HCT116 (cell line): ENCODE data around the gene GGTLC2. TPM values are rescaled to one million over a fixed set of nuclear protein-coding genes. Genes with fewer than 3 reads are reported as not detected.

ENCODE experiments used
- ATAC-seq: fragments of 200-7000 bp; cut with Tn5 transposase; 2 replicates; pipeline ENCODE4 v1.9.1; 2020; ENCODE audit warnings: mild to moderate bottlenecking, moderate library complexity
- BruUV-seq: library from RNA; stranded (reverse); fragments of 400-500 nt; replicated peaks from 2 replicates; lab custom pipeline; 2021; lab: Mats Ljungman, UMichigan
- CTCF ChIA-PET: fragments of 300-600 bp; sonication (Branson Sonifier 250); formaldehyde crosslinking; loops from one replicate; lab custom pipeline; 2021; ENCODE audit warnings: antibody characterized with exemption; lab: Charles Lee
- POLR2A ChIA-PET: fragments of 300-600, 350-600 bp; sonication (Branson Sonifier 250); formaldehyde crosslinking; loops from one replicate; lab custom pipeline; 2021; ENCODE audit warnings: antibody characterized with exemption; lab: Charles Lee
- RAD21 ChIA-PET, 2 experiments: fragments of 300-600 bp; sonication (Branson Sonifier 250); formaldehyde crosslinking; loops; one replicate each; lab custom pipeline; 2023; ENCODE audit warnings: low total read pairs in 2 of 2; ENCODE audit not compliant: uncharacterized antibody in 2 of 2, unreplicated experiment in 2 of 2, low non-redundant PET in 1 of 2; lab: Charles Lee
- DNase-seq: peaks from one replicate; pipeline ENCODE4 v3.0.0-alpha.2; 2010; ENCODE audit warnings: low read depth, low spot score
- H2AFZ ChIP-seq: fragments of 200-600 bp; shearing (Covaris generic), sonication (generic); 2 replicates; pipeline ENCODE4 v1.6.1; 2017; ENCODE audit warnings: low read depth, mixed run types, mixed read lengths, antibody characterized with exemption, low read length; ENCODE audit not compliant: poor library complexity, severe bottlenecking
- H3K27ac ChIP-seq: 2 replicates; pipeline ENCODE4 v1.5.1; 2012; ENCODE audit warnings: low read depth, low read length
- H3K27me3 ChIP-seq: fragments of 200-600 bp; sonication (generic); 2 replicates; pipeline ENCODE4 v1.6.1; 2016; ENCODE audit warnings: mixed run types, low read length, mixed read lengths; ENCODE audit not compliant: insufficient read depth
- H3K36me3 ChIP-seq, 2 experiments: fragments of 200-500 bp in 1 of 2; fragments of 200-600 bp in 1 of 2; sonication (Bioruptor generic) in 1 of 2; sonication (generic) in 1 of 2; 2 replicates each; pipeline versions ENCODE4 v1.5.1 to v1.6.1; 2014 to 2016; ENCODE audit warnings: low read length in 2 of 2, inconsistent platforms in 1 of 2, mixed read lengths in 1 of 2, mixed run types in 1 of 2; ENCODE audit not compliant: insufficient read depth in 2 of 2, control insufficient read depth in 1 of 2
- H3K4me1 ChIP-seq, 2 experiments: fragments of 200-600 bp in 1 of 2; sonication (generic) in 1 of 2; 2 replicates each; pipeline versions ENCODE4 v1.5.1 to v1.6.1; 2012 to 2017; ENCODE audit warnings: low read length in 2 of 2, inconsistent platforms in 1 of 2, mild to moderate bottlenecking in 1 of 2, mixed read lengths in 1 of 2, mixed run types in 1 of 2, moderate library complexity in 1 of 2; ENCODE audit not compliant: insufficient read depth in 2 of 2, control insufficient read depth in 1 of 2
- H3K4me2 ChIP-seq: fragments of 200-600 bp; sonication (generic); 2 replicates; pipeline ENCODE4 v1.6.1; 2017; ENCODE audit warnings: mixed run types, low read length, mixed read lengths
- H3K4me3 ChIP-seq, 2 experiments: fragments of 200-600 bp in 1 of 2; sonication (generic) in 1 of 2; replicated peaks in 1 of 2; 2 replicates each; pipeline ENCODE4 v1.5.1; 2011 to 2016; ENCODE audit warnings: low read length in 2 of 2, control low read depth in 1 of 2, low read depth in 1 of 2, mild to moderate bottlenecking in 1 of 2, mixed read lengths in 1 of 2, mixed run types in 1 of 2
- H3K79me2 ChIP-seq: fragments of 200-600 bp; sonication (generic); 2 replicates; pipeline ENCODE4 v1.6.1; 2017; ENCODE audit warnings: mild to moderate bottlenecking, mixed run types, low read length, moderate library complexity, mixed read lengths; ENCODE audit not compliant: insufficient read depth
- H3K9ac ChIP-seq: fragments of 200-600 bp; sonication (generic); 2 replicates; pipeline ENCODE4 v1.6.1; 2016; ENCODE audit warnings: low read length, mixed read lengths
- H3K9me2 ChIP-seq: fragments of 200-600 bp; sonication (generic), shearing (Covaris generic); 2 replicates; pipeline ENCODE4 v1.6.1; 2017; ENCODE audit warnings: mixed run types, mild to moderate bottlenecking, moderate library complexity; ENCODE audit not compliant: insufficient read depth
- H3K9me3 ChIP-seq, 2 experiments: fragments of 200-500 bp in 1 of 2; fragments of 200-600 bp in 1 of 2; sonication (Bioruptor generic) in 1 of 2; sonication (generic) in 1 of 2; 2 replicates each; pipeline ENCODE4 v1.6.1; 2014 to 2017; ENCODE audit warnings: low read length in 2 of 2, mixed read lengths in 2 of 2, inconsistent platforms in 1 of 2, low read depth in 1 of 2, mild to moderate bottlenecking in 1 of 2, mixed run types in 1 of 2, moderate library complexity in 1 of 2; ENCODE audit not compliant: control insufficient read depth in 1 of 2, insufficient read depth in 1 of 2
- H4K20me1 ChIP-seq: fragments of 200-600 bp; sonication (generic), shearing (Covaris generic); 2 replicates; pipeline ENCODE4 v1.6.1; 2017; ENCODE audit warnings: mixed run types, mild to moderate bottlenecking, moderate library complexity; ENCODE audit not compliant: insufficient read depth
- CBX3 ChIP-seq: IDR thresholded peaks from 2 replicates; pipeline ENCODE4 v1.6.1; 2012; ENCODE audit warnings: low read depth
- CEBPB ChIP-seq: IDR thresholded peaks from 2 replicates; pipeline ENCODE4 v1.6.1; 2012; ENCODE audit warnings: low read depth
- EGR1 ChIP-seq: IDR thresholded peaks from 2 replicates; pipeline ENCODE4 v1.6.1; 2012; ENCODE audit warnings: low read depth
- ELF1 ChIP-seq: IDR thresholded peaks from 2 replicates; pipeline ENCODE4 v1.6.1; 2012; ENCODE audit warnings: low read depth, borderline replicate concordance
- EZH2 ChIP-seq: fragments of 200-600 bp; sonication (generic); IDR thresholded peaks from 2 replicates; pipeline ENCODE4 v1.6.1; 2017; ENCODE audit warnings: antibody characterized with exemption, mixed run types
- EZH2phosphoT487 ChIP-seq: fragments of 200-600 bp; IDR thresholded peaks from 2 replicates; pipeline ENCODE4 v1.6.1; 2018; ENCODE audit warnings: antibody characterized with exemption, borderline replicate concordance
- FOSL1 ChIP-seq: IDR thresholded peaks from 2 replicates; pipeline ENCODE4 v1.6.1; 2012; ENCODE audit warnings: low read depth
- JUND ChIP-seq: IDR thresholded peaks from 2 replicates; pipeline ENCODE4 v1.6.1; 2012
- intact Hi-C: fragments of 100-400 bp; cut with micrococcal nuclease; formaldehyde crosslinking; loops from 2 replicates; pipeline ENCODE4 v1.10.0; 2022
- total RNA-seq: library from RNA; stranded (reverse); gene quantifications from one replicate; pipeline ENCODE4 v1.2.1, GENCODE V29; 2021; ENCODE audit not compliant: unreplicated experiment
- TF ChIP-seq, protein P1 (sequence below): IDR thresholded peaks from 2 replicates; pipeline ENCODE4 v1.6.1; 2011; ENCODE audit warnings: mild to moderate bottlenecking, low read length, moderate library complexity; ENCODE audit not compliant: insufficient replicate concordance; ENCODE audit errors: extremely low read depth
- TF ChIP-seq, protein P2 (sequence below): IDR thresholded peaks from 2 replicates; pipeline ENCODE4 v1.6.1; 2012
- TF ChIP-seq, protein P3 (sequence below), 3 experiments: fragments of 200-600 bp in 1 of 3; sonication (generic) in 1 of 3; IDR thresholded peaks in 2 of 3; conservative IDR thresholded peaks in 1 of 3; 2 replicates each; pipeline ENCODE4 v1.5.1; 2012 to 2017; ENCODE audit warnings: low read depth in 2 of 3, low read length in 2 of 3, antibody characterized with exemption in 1 of 3, borderline replicate concordance in 1 of 3, control low read depth in 1 of 3, mild to moderate bottlenecking in 1 of 3, mixed read lengths in 1 of 3, mixed run types in 1 of 3, moderate library complexity in 1 of 3; ENCODE audit not compliant: insufficient read depth in 1 of 3
- TF ChIP-seq, protein P4 (sequence below): IDR thresholded peaks from 2 replicates; pipeline ENCODE4 v1.6.1; 2012

Gene GGTLC2
- total RNA-seq, 1 experiment from 2014 or later: not detected

DNA sequence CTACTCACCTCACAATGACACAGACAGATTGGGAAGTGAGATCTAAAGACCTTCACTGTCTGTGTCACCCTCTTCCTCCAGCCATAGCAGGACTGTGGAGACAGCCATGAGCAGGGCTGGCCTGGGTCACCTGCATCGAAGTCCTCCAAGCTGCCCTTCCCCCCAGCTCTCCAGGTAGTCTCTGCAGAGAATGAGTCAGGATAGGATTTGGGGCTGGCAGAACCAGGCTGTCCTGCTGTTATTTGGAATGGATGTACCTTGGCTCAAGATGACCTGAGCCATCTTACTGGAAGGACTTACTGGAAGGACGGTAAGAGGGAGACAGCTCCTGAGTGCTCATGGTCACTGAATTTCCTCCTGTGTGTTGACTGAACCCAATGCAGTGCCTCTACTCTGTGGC, 29.2 kb downstream of the GGTLC2 start:
- H3K4me1 ChIP-seq: no peaks in the 10 kb centered on the region
- ChIA-PET CTCF (interaction anchor here (0.8 to 0.9 kb wide), 2 partner anchors 11 to 209 kb away, joined by 3 to 4 read pairs; no protein-coding TSS in a partner anchor), RAD21 (no interaction called here), POLR2A (no interaction called here)
- H3K4me3 ChIP-seq: no peak overlapping the region
- no peaks in the 10 kb centered on the region for H3K27me3 ChIP-seq
- BruUV-seq: no TSS peak
- H3K9me3 ChIP-seq: peaks cover 0 to 8% of the 10 kb centered on the region in 2 experiments; a peak in 1 of 4 replicates
- no peaks in the 10 kb centered on the region for H3K36me3 ChIP-seq
- H3K9ac ChIP-seq: no peak overlapping the region
- H3K9me2 ChIP-seq: no peaks in the 10 kb centered on the region
- no peaks in the 10 kb centered on the region for H4K20me1 ChIP-seq
- TF ChIP-seq FOSL1 (no peak), JUND (no peak), EZH2phosphoT487 (no peak), CBX3 (no peak), EZH2 (no peak), EGR1 (no peak), CEBPB (no peak), ELF1 (no peak)
- TF ChIP-seq, protein P1, sequence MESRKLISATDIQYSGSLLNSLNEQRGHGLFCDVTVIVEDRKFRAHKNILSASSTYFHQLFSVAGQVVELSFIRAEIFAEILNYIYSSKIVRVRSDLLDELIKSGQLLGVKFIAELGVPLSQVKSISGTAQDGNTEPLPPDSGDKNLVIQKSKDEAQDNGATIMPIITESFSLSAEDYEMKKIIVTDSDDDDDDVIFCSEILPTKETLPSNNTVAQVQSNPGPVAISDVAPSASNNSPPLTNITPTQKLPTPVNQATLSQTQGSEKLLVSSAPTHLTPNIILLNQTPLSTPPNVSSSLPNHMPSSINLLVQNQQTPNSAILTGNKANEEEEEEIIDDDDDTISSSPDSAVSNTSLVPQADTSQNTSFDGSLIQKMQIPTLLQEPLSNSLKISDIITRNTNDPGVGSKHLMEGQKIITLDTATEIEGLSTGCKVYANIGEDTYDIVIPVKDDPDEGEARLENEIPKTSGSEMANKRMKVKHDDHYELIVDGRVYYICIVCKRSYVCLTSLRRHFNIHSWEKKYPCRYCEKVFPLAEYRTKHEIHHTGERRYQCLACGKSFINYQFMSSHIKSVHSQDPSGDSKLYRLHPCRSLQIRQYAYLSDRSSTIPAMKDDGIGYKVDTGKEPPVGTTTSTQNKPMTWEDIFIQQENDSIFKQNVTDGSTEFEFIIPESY: no peak
- TF ChIP-seq, protein P2, sequence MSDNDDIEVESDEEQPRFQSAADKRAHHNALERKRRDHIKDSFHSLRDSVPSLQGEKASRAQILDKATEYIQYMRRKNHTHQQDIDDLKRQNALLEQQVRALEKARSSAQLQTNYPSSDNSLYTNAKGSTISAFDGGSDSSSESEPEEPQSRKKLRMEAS: no peak
- TF ChIP-seq, protein P3, sequence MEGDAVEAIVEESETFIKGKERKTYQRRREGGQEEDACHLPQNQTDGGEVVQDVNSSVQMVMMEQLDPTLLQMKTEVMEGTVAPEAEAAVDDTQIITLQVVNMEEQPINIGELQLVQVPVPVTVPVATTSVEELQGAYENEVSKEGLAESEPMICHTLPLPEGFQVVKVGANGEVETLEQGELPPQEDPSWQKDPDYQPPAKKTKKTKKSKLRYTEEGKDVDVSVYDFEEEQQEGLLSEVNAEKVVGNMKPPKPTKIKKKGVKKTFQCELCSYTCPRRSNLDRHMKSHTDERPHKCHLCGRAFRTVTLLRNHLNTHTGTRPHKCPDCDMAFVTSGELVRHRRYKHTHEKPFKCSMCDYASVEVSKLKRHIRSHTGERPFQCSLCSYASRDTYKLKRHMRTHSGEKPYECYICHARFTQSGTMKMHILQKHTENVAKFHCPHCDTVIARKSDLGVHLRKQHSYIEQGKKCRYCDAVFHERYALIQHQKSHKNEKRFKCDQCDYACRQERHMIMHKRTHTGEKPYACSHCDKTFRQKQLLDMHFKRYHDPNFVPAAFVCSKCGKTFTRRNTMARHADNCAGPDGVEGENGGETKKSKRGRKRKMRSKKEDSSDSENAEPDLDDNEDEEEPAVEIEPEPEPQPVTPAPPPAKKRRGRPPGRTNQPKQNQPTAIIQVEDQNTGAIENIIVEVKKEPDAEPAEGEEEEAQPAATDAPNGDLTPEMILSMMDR (IDR thresholded peaks at IDR 0.05 in 2 of 3, conservative IDR thresholded peaks at IDR 0.05 in 1 of 3; ENCODE audit: borderline replicate concordance in 1 of 3, insufficient read depth in 1 of 3, low read depth in 2 of 3, low read length in 2 of 3): no peak
- TF ChIP-seq, protein P4, sequence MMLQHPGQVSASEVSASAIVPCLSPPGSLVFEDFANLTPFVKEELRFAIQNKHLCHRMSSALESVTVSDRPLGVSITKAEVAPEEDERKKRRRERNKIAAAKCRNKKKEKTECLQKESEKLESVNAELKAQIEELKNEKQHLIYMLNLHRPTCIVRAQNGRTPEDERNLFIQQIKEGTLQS: no peak
- no peak overlapping the region for H3K27ac ChIP-seq
- DNase-seq (no peak), ATAC-seq (no peak)
- H2AFZ ChIP-seq: no peak overlapping the region
- H3K79me2 ChIP-seq: no peaks in the 10 kb centered on the region
- intact Hi-C loops: no loop called here
- no peak overlapping the region for H3K4me2 ChIP-seq
